Activated naive CD4-positive, alpha-beta T cell treated with anti-CD3 and anti-CD28 coated beads, Interleukin-2, amount 10 ng/mL, durations not matched to agents 7 days and 5 days (primary cell): Measurements from ENCODE around the gene IFI27L1.

ENCODE experiments used
- CTCF ChIA-PET: fragments of 350-600 bp; sonication (Branson Sonifier 250); formaldehyde crosslinking; loops from one replicate; lab custom pipeline; 2021; ENCODE audit warnings: antibody characterized with exemption; lab: Charles Lee
- DNase-seq: peaks from one replicate; pipeline ENCODE4 v3.0.0-alpha.2; 2020
- H3K27ac Mint-ChIP-seq: one replicate; pipeline ENCODE4 v1.8.0; 2021; ENCODE audit warnings: mild to moderate bottlenecking, moderate library complexity, mixed read lengths
- H3K27me3 Mint-ChIP-seq: one replicate; pipeline ENCODE4 v1.8.0; 2021; ENCODE audit warnings: mild to moderate bottlenecking, mixed read lengths
- H3K36me3 Mint-ChIP-seq: one replicate; pipeline ENCODE4 v1.8.0; 2021; ENCODE audit warnings: mixed read lengths
- H3K4me1 Mint-ChIP-seq: one replicate; pipeline ENCODE4 v1.8.0; 2021; ENCODE audit warnings: mixed read lengths
- H3K4me3 Mint-ChIP-seq: one replicate; pipeline ENCODE4 v1.8.0; 2021; ENCODE audit warnings: mild to moderate bottlenecking, moderate library complexity, mixed read lengths
- H3K9me3 Mint-ChIP-seq: one replicate; pipeline ENCODE4 v1.8.0; 2021; ENCODE audit warnings: mixed read lengths

The IFI27L1 gene

GRCh38 chr14:94104731-94105130, 23.6 kb downstream of the IFI27L1 start:
- H3K4me1 Mint-ChIP-seq, result no peaks in the 10 kb centered on the region
- no peak overlapping the region for H3K27ac Mint-ChIP-seq

GRCh38 chr14:94109915-94110250, 28.8 kb downstream of the IFI27L1 start:
- no peaks in the 10 kb centered on the region for H3K9me3 Mint-ChIP-seq
- CTCF ChIA-PET, result interaction anchor here (0.8 to 2.3 kb wide), 3 partner anchors 32 to 74 kb away, joined by 3 to 8 read pairs (median 3); no protein-coding TSS in a partner anchor
- H3K4me3 Mint-ChIP-seq, result no peak overlapping the region
- no peak for DNase-seq
- no peak overlapping the region for H3K27ac Mint-ChIP-seq
- peaks cover 9% of the 10 kb centered on the region for H3K4me1 Mint-ChIP-seq
- H3K27me3 Mint-ChIP-seq, result peaks cover 14% of the 10 kb centered on the region
- H3K36me3 Mint-ChIP-seq, result no peaks in the 10 kb centered on the region

More at GRCh38 chr14:94104731-94105130, 23.6 kb downstream of the IFI27L1 start:
- H3K36me3 Mint-ChIP-seq, result no peaks in the 10 kb centered on the region
- CTCF ChIA-PET, result no interaction called here
- no peaks in the 10 kb centered on the region for H3K9me3 Mint-ChIP-seq
- no peak overlapping the region for H3K4me3 Mint-ChIP-seq
- no peaks in the 10 kb centered on the region for H3K27me3 Mint-ChIP-seq
- no peak for DNase-seq

- no peak for DNase-seq
- CTCF ChIA-PET, result interaction anchor here (1.0 to 2.3 kb wide), 2 partner anchors 31 to 75 kb away, joined by 3 to 8 read pairs; no protein-coding TSS in a partner anchor
These were observed 29.6 kb downstream of the IFI27L1 start, which contains the start of gene IFI27 for GRCh38 chr14:94110552-94111181. IFI27 (plus strand) TSS chr14:94110736.

GRCh38 chr14:94111276-94112095, 30.4 kb downstream of the IFI27L1 start:
- Mint-ChIP-seq H3K4me3 (no peak overlapping the region), H3K36me3 (no peaks in the 10 kb centered on the region), H3K4me1 (peaks cover 15% of the 10 kb centered on the region), H3K27me3 (peaks cover 30% of the 10 kb centered on the region), H3K27ac (no peak overlapping the region), H3K9me3 (no peaks in the 10 kb centered on the region)
- no peak for DNase-seq
- CTCF ChIA-PET, result interaction anchor here (1.4 to 2.3 kb wide), 2 partner anchors 25 to 75 kb away, joined by 4 to 8 read pairs; no protein-coding TSS in a partner anchor

More at GRCh38 chr14:94110552-94111181, 29.6 kb downstream of the IFI27L1 start, which contains the start of gene IFI27:
- H3K27ac Mint-ChIP-seq, result no peak within 1 kb of the TSS
- H3K4me3 Mint-ChIP-seq, result no peak within 1 kb of the TSS
- H3K27me3 Mint-ChIP-seq, result peaks cover 22% of the 10 kb centered on the region
- H3K4me1 Mint-ChIP-seq, result peaks cover 15% of the 10 kb centered on the region
- no peaks in the 10 kb centered on the region for H3K9me3 Mint-ChIP-seq
- no peaks in the 10 kb centered on the region for H3K36me3 Mint-ChIP-seq

GRCh38 chr14:94112513-94113063, 31.5 kb downstream of the IFI27L1 start:
- no peak for DNase-seq
- Mint-ChIP-seq H3K27me3 (peaks cover 38% of the 10 kb centered on the region), H3K4me3 (no peak overlapping the region), H3K36me3 (no peaks in the 10 kb centered on the region), H3K27ac (no peak overlapping the region), H3K9me3 (no peaks in the 10 kb centered on the region), H3K4me1 (peaks cover 15% of the 10 kb centered on the region)
- CTCF ChIA-PET, result interaction anchor here (1.4 to 2.3 kb wide), 2 partner anchors 24 to 76 kb away, joined by 4 to 8 read pairs; no protein-coding TSS in a partner anchor

- H3K4me1 Mint-ChIP-seq, result peaks cover 15% of the 10 kb centered on the region
- no peak for DNase-seq
- no peak overlapping the region for H3K4me3 Mint-ChIP-seq
- H3K36me3 Mint-ChIP-seq, result no peaks in the 10 kb centered on the region
- H3K9me3 Mint-ChIP-seq, result no peaks in the 10 kb centered on the region
- H3K27ac Mint-ChIP-seq, result no peak overlapping the region
- CTCF ChIA-PET, result no interaction called here
- H3K27me3 Mint-ChIP-seq, result peaks cover 43% of the 10 kb centered on the region
These were observed 32.0 kb downstream of the IFI27L1 start for GRCh38 chr14:94113073-94113472.

GRCh38 chr14:94113490-94113889, 32.4 kb downstream of the IFI27L1 start:
- H3K27ac Mint-ChIP-seq, result no peak overlapping the region
- H3K27me3 Mint-ChIP-seq, result peaks cover 45% of the 10 kb centered on the region
- CTCF ChIA-PET, result no interaction called here
- peaks cover 15% of the 10 kb centered on the region for H3K4me1 Mint-ChIP-seq
- no peaks in the 10 kb centered on the region for H3K9me3 Mint-ChIP-seq
- no peak overlapping the region for H3K4me3 Mint-ChIP-seq
- DNase-seq, result no peak
- no peaks in the 10 kb centered on the region for H3K36me3 Mint-ChIP-seq

GRCh38 chr14:94113908-94114588, 32.9 kb downstream of the IFI27L1 start:
- Mint-ChIP-seq H3K4me3 (no peak overlapping the region), H3K36me3 (no peaks in the 10 kb centered on the region), H3K27ac (no peak overlapping the region), H3K4me1 (peaks cover 15% of the 10 kb centered on the region), H3K27me3 (peaks cover 49% of the 10 kb centered on the region), H3K9me3 (no peaks in the 10 kb centered on the region)
- no peak for DNase-seq
- CTCF ChIA-PET, result no interaction called here

- H3K36me3 Mint-ChIP-seq, result no peaks in the 10 kb centered on the region
- no peak overlapping the region for H3K27ac Mint-ChIP-seq
These were observed 33.5 kb downstream of the IFI27L1 start for GRCh38 chr14:94114589-94115057.

GRCh38 chr14:94115058-94115591, 34.0 kb downstream of the IFI27L1 start:
- Mint-ChIP-seq H3K36me3 (no peaks in the 10 kb centered on the region), H3K27me3 (peaks cover 59% of the 10 kb centered on the region)
- CTCF ChIA-PET, result interaction anchor here (1.1 kb wide), 2 partner anchors 15 to 22 kb away, joined by 4 to 5 read pairs; partner anchors contain the start of gene IFI27L2

More at GRCh38 chr14:94114589-94115057, 33.5 kb downstream of the IFI27L1 start:
- Mint-ChIP-seq H3K4me3 (no peak overlapping the region), H3K9me3 (peaks cover 3% of the 10 kb centered on the region), H3K4me1 (peaks cover 15% of the 10 kb centered on the region), H3K27me3 (peaks cover 54% of the 10 kb centered on the region)
- no peak for DNase-seq
- CTCF ChIA-PET, result interaction anchor here (1.1 kb wide), 2 partner anchors 15 to 22 kb away, joined by 4 to 5 read pairs; partner anchors contain the start of gene IFI27L2

GRCh38 chr14:94115631-94116030, 34.5 kb downstream of the IFI27L1 start:
- H3K27me3 Mint-ChIP-seq, result peaks cover 61% of the 10 kb centered on the region
- peaks cover 11% of the 10 kb centered on the region for H3K4me1 Mint-ChIP-seq
- H3K36me3 Mint-ChIP-seq, result no peaks in the 10 kb centered on the region
- H3K4me3 Mint-ChIP-seq, result no peak overlapping the region
- CTCF ChIA-PET, result interaction anchor here (1.1 kb wide), 2 partner anchors 14 to 21 kb away, joined by 4 to 5 read pairs; partner anchors contain the start of gene IFI27L2
- peaks cover 6% of the 10 kb centered on the region for H3K9me3 Mint-ChIP-seq
- DNase-seq, result no peak
- H3K27ac Mint-ChIP-seq, result no peak overlapping the region

More at GRCh38 chr14:94115058-94115591, 34.0 kb downstream of the IFI27L1 start:
- Mint-ChIP-seq H3K4me1 (peaks cover 15% of the 10 kb centered on the region), H3K27ac (no peak overlapping the region), H3K9me3 (peaks cover 5% of the 10 kb centered on the region), H3K4me3 (no peak overlapping the region)
- no peak for DNase-seq

- peaks cover 11% of the 10 kb centered on the region for H3K4me1 Mint-ChIP-seq
- H3K27ac Mint-ChIP-seq, result no peak overlapping the region
- H3K9me3 Mint-ChIP-seq, result peaks cover 10% of the 10 kb centered on the region
- peaks cover 70% of the 10 kb centered on the region for H3K27me3 Mint-ChIP-seq
- CTCF ChIA-PET, result no interaction called here
- DNase-seq, result no peak
- H3K4me3 Mint-ChIP-seq, result no peak overlapping the region
- H3K36me3 Mint-ChIP-seq, result no peaks in the 10 kb centered on the region
These were observed 35.6 kb downstream of the IFI27L1 start for GRCh38 chr14:94116701-94117100.

GRCh38 chr14:94117856-94118255, 36.7 kb downstream of the IFI27L1 start:
- H3K27me3 Mint-ChIP-seq, result peaks cover 68% of the 10 kb centered on the region

More at GRCh38 chr14:94117856-94118255, 36.7 kb downstream of the IFI27L1 start:
- no peak for DNase-seq
- H3K27ac Mint-ChIP-seq, result no peak overlapping the region
- H3K4me1 Mint-ChIP-seq, result peaks cover 11% of the 10 kb centered on the region
- CTCF ChIA-PET, result interaction anchor here (0.9 kb wide), 1 partner anchor 19 kb away, joined by 3 read pairs; no protein-coding TSS in a partner anchor
- peaks cover 10% of the 10 kb centered on the region for H3K9me3 Mint-ChIP-seq
- no peaks in the 10 kb centered on the region for H3K36me3 Mint-ChIP-seq
- H3K4me3 Mint-ChIP-seq, result no peak overlapping the region
